Parathyroid adenoma (tissue), 2 donors: ENCODE measurements around the gene SPAG16.

Source experiments
- H2AFZ ChIP-seq: fragments of 300-600 bp; sonication (generic); one replicate; pipeline ENCODE4 v1.7.0; 2017; ENCODE audit warnings: antibody characterized with exemption, mild to moderate bottlenecking
- H3K27ac ChIP-seq: fragments of 300-600 bp; sonication (generic); one replicate; pipeline ENCODE4 v1.7.0; 2017
- H3K27me3 ChIP-seq: fragments of 300-600 bp; sonication (generic); one replicate; pipeline ENCODE4 v1.7.0; 2017; ENCODE audit warnings: low read length; ENCODE audit not compliant: control insufficient read depth, insufficient read depth
- H3K36me3 ChIP-seq: fragments of 300-600 bp; sonication (generic); one replicate; pipeline ENCODE4 v1.7.0; 2017; ENCODE audit warnings: low read length; ENCODE audit not compliant: control insufficient read depth, insufficient read depth
- H3K4me1 ChIP-seq: fragments of 300-600 bp; sonication (generic); one replicate; pipeline ENCODE4 v1.7.0; 2017; ENCODE audit warnings: control low read depth
- H3K4me2 ChIP-seq: fragments of 300-600 bp; sonication (generic); one replicate; pipeline ENCODE4 v1.7.0; 2017; ENCODE audit warnings: low read length
- H3K4me3 ChIP-seq: fragments of 300-600 bp; sonication (generic); one replicate; pipeline ENCODE4 v1.7.0; 2017; ENCODE audit warnings: low read depth, low read length
- H3K79me2 ChIP-seq: fragments of 300-600 bp; sonication (generic); one replicate; pipeline ENCODE4 v1.7.0; 2017; ENCODE audit warnings: control low read depth
- H3K9ac ChIP-seq: fragments of 300-600 bp; sonication (generic); one replicate; pipeline ENCODE4 v1.7.0; 2017; ENCODE audit warnings: mild to moderate bottlenecking
- H3K9me3 ChIP-seq: fragments of 300-600 bp; sonication (generic); one replicate; pipeline ENCODE4 v1.7.0; 2017; ENCODE audit warnings: low read length; ENCODE audit not compliant: control insufficient read depth
- TF ChIP-seq, protein P1 (sequence below): fragments of 300-600 bp; sonication (generic); IDR thresholded peaks from one replicate; pipeline ENCODE4 v1.7.0; 2017; ENCODE audit warnings: antibody characterized with exemption, mild to moderate bottlenecking
- donor health status: primary hyperparathyroidism.

Gene SPAG16

DNA sequence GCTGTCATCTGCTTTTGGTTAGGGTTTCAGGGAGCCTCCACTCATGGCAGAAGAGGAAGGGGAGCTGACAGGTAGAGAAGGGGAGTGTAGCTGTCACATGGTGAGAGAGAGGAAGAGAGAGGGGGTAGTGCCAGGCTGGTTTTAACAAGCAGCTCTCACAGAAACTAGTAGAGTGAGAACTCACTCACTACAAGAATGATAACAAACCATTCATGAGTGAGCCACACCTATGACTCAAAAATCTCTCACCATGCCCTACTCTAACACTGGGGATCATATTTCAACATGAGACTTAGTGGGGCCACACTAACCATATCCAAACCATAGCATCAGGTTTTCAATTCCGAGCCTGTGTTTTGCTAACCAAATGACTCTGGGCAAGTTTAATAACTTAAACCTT is 851.7 kb downstream of the SPAG16 start:
- no peaks in the 10 kb centered on the region for H3K79me2 ChIP-seq
- no peak overlapping the region for H3K4me2 ChIP-seq
- H3K9ac ChIP-seq = no peak overlapping the region
- H3K4me3 ChIP-seq = no peak overlapping the region
- no peak overlapping the region for H3K27ac ChIP-seq
- no peaks in the 10 kb centered on the region for H3K4me1 ChIP-seq
- no peaks in the 10 kb centered on the region for H3K27me3 ChIP-seq
- H2AFZ ChIP-seq = no peak overlapping the region
- no peaks in the 10 kb centered on the region for H3K36me3 ChIP-seq
- no peaks in the 10 kb centered on the region for H3K9me3 ChIP-seq
- TF ChIP-seq, protein P1, sequence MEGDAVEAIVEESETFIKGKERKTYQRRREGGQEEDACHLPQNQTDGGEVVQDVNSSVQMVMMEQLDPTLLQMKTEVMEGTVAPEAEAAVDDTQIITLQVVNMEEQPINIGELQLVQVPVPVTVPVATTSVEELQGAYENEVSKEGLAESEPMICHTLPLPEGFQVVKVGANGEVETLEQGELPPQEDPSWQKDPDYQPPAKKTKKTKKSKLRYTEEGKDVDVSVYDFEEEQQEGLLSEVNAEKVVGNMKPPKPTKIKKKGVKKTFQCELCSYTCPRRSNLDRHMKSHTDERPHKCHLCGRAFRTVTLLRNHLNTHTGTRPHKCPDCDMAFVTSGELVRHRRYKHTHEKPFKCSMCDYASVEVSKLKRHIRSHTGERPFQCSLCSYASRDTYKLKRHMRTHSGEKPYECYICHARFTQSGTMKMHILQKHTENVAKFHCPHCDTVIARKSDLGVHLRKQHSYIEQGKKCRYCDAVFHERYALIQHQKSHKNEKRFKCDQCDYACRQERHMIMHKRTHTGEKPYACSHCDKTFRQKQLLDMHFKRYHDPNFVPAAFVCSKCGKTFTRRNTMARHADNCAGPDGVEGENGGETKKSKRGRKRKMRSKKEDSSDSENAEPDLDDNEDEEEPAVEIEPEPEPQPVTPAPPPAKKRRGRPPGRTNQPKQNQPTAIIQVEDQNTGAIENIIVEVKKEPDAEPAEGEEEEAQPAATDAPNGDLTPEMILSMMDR = no peak

GRCh38 chr2:214138779-214139178 is 854.5 kb downstream of the SPAG16 start:
- TF ChIP-seq, protein P1 = no peak
- no peaks in the 10 kb centered on the region for H3K4me1 ChIP-seq
- no peaks in the 10 kb centered on the region for H3K9me3 ChIP-seq
- no peak overlapping the region for H3K27ac ChIP-seq
- no peaks in the 10 kb centered on the region for H3K27me3 ChIP-seq
- no peak overlapping the region for H2AFZ ChIP-seq
- no peak overlapping the region for H3K4me3 ChIP-seq
- no peak overlapping the region for H3K9ac ChIP-seq
- H3K36me3 ChIP-seq = no peaks in the 10 kb centered on the region
- no peak overlapping the region for H3K4me2 ChIP-seq
- no peaks in the 10 kb centered on the region for H3K79me2 ChIP-seq

DNA sequence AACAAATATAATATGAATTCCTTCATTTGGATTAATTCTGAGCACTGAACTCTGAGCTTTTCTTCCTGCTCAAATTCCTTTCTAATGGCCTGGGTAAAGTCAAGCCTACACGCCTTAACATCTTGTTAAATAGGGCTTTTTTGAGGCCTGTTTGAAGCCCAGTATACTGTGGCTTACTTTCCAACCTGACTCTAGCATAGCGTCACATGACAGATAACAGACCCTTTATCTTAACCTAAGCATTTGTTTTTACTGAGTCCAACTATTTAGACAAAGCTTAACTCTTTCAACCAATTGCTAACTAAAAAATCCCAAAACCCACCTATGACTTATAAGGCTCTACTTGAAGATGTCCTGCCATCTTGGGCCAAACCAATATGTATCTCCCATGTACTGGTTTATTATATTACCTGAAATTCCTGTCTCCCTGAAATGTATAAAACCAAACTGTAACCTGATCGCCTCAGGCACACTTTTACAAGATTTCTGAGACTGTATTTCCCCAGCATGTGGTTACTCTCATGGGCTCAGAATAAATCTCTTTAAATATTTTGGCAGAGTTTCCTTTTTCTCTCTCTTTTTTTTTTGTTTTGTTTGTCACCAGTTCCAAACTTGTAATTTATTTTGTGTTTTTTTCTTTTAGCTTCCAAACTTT is 855.5 kb downstream of the SPAG16 start:
- no peak overlapping the region for H3K4me2 ChIP-seq
- H3K9me3 ChIP-seq = no peaks in the 10 kb centered on the region
- H2AFZ ChIP-seq = no peak overlapping the region
- no peaks in the 10 kb centered on the region for H3K79me2 ChIP-seq
- no peak overlapping the region for H3K27ac ChIP-seq
- H3K36me3 ChIP-seq = no peaks in the 10 kb centered on the region
- H3K4me1 ChIP-seq = no peaks in the 10 kb centered on the region
- no peaks in the 10 kb centered on the region for H3K27me3 ChIP-seq
- TF ChIP-seq, protein P1 = no peak
- H3K9ac ChIP-seq = no peak overlapping the region
- no peak overlapping the region for H3K4me3 ChIP-seq

DNA sequence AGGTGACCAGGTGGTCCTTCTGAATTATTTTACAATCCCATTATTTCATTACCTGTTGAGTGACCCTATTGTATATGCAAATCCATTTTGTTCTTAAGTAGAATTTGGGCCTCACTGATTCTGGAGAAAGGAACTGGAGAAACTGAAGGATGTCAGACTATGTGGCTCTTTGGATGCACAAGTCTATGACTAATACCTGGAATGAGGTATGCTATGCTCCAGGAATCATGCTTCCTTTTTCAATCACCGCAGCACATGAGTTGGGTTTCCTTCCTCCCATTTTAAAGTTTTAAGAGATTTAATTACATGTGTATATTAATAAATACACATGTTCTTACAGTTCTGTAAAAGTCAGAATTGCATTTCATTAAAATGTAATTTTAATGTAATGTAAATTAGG is 872.7 kb downstream of the SPAG16 start:
- Histone ChIP-seq H3K27me3 (no peaks in the 10 kb centered on the region), H3K4me3 (no peak overlapping the region), H3K27ac (no peak overlapping the region), H3K4me2 (no peak overlapping the region), H3K36me3 (no peaks in the 10 kb centered on the region), H3K79me2 (no peaks in the 10 kb centered on the region), H3K9ac (no peak overlapping the region), H3K4me1 (no peaks in the 10 kb centered on the region), H3K9me3 (no peaks in the 10 kb centered on the region), H2AFZ (no peak overlapping the region)
- TF ChIP-seq, protein P1 = no peak

- Histone ChIP-seq H3K9me3 (no peaks in the 10 kb centered on the region), H3K27ac (no peak overlapping the region), H3K27me3 (no peaks in the 10 kb centered on the region), H3K79me2 (no peaks in the 10 kb centered on the region), H3K4me2 (no peak overlapping the region), H3K4me1 (no peaks in the 10 kb centered on the region), H3K9ac (no peak overlapping the region), H3K4me3 (no peak overlapping the region), H3K36me3 (no peaks in the 10 kb centered on the region), H2AFZ (no peak overlapping the region)
- TF ChIP-seq, protein P1 = no peak
Observed at GRCh38 chr2:214158851-214159250, 874.6 kb downstream of the SPAG16 start.
